Ovary (tissue), 3 donors: ENCODE measurements around the gene RFXAP.

Experiments used
- EP300 ChIP-seq: sonication (generic); formaldehyde crosslinking; IDR thresholded peaks from one replicate; pipeline ENCODE4 v1.6.1; 2017; ENCODE audit warnings: antibody characterized with exemption
- POLR2A ChIP-seq: fragments of 450-650 bp; IDR thresholded peaks from one replicate; pipeline ENCODE4 v1.6.1; 2017; ENCODE audit warnings: antibody characterized with exemption, mild to moderate bottlenecking, moderate library complexity
- TF ChIP-seq, protein P1 (sequence below), 3 donors: fragments of 450-650 bp in 2 of 3; fragments of 200-600 bp in 1 of 3; IDR thresholded peaks; one replicate each; pipeline versions ENCODE4 v1.5.1 to v1.8.0; 2016 to 2022; ENCODE audit warnings: antibody characterized with exemption in 3 of 3, mild to moderate bottlenecking in 1 of 3
- donor health status: DM: no; HTN: no; CAD: no.

- TF ChIP-seq, protein P1, sequence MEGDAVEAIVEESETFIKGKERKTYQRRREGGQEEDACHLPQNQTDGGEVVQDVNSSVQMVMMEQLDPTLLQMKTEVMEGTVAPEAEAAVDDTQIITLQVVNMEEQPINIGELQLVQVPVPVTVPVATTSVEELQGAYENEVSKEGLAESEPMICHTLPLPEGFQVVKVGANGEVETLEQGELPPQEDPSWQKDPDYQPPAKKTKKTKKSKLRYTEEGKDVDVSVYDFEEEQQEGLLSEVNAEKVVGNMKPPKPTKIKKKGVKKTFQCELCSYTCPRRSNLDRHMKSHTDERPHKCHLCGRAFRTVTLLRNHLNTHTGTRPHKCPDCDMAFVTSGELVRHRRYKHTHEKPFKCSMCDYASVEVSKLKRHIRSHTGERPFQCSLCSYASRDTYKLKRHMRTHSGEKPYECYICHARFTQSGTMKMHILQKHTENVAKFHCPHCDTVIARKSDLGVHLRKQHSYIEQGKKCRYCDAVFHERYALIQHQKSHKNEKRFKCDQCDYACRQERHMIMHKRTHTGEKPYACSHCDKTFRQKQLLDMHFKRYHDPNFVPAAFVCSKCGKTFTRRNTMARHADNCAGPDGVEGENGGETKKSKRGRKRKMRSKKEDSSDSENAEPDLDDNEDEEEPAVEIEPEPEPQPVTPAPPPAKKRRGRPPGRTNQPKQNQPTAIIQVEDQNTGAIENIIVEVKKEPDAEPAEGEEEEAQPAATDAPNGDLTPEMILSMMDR (IDR thresholded peaks at IDR 0.05) = no peak
- TF ChIP-seq POLR2A (no peak), EP300 (no peak)
Measured at GRCh38 chr13:36866232-36866631, 47.2 kb downstream of the RFXAP start.
